ENCODE data around the gene DNASE1L3. TPM values are rescaled to one million over a fixed set of nuclear protein-coding genes. Genes with fewer than 3 reads are reported as not detected.

The DNASE1L3 gene
- total and polyA plus RNA-seq, 2 of the 13 experiments (the other 11 are each of a cell fraction or from before 2014, with no cell fraction given): 0.86 to 1.7 TPM

GRCh38 chr3:58205981-58206380, 4.8 kb downstream of the DNASE1L3 start (continued):
- TF ChIP-seq AKNA (CRISPR knock-in tag; IDR thresholded peaks at IDR 0.05; ENCODE audit: borderline replicate concordance): no peak
- TF ChIP-seq HDAC2 (CRISPR knock-in tag; IDR thresholded peaks at IDR 0.05): peak; percentile 28; the same call in 1 of the 2 replicates
- peak; percentile 38; the same call in 1 of the 2 replicates for TF ChIP-seq MEF2D (CRISPR knock-in tag; IDR thresholded peaks at IDR 0.05)
- TF ChIP-seq FOXK2 (IDR thresholded peaks at IDR 0.05): no peak
- TF ChIP-seq, protein P1, sequence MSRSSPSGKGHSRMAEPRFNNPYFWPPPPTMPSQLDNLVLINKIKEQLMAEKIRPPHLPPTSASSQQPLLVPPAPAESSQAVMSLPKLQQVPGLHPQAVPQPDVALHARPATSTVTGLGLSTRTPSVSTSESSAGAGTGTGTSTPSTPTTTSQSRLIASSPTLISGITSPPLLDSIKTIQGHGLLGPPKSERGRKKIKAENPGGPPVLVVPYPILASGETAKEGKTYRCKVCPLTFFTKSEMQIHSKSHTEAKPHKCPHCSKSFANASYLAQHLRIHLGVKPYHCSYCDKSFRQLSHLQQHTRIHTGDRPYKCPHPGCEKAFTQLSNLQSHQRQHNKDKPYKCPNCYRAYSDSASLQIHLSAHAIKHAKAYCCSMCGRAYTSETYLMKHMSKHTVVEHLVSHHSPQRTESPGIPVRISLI (CRISPR knock-in tag; IDR thresholded peaks at IDR 0.05; ENCODE audit: borderline replicate concordance): peak; percentile 14; the same call in 1 of the 2 replicates
- TF ChIP-seq SUZ12 (IDR thresholded peaks at IDR 0.05; ENCODE audit: low read depth, low read length): no peak
- TF ChIP-seq ELF1 (CRISPR knock-in tag; IDR thresholded peaks at IDR 0.05): no peak
- no peak for TF ChIP-seq EP300 (IDR thresholded peaks at IDR 0.05; ENCODE audit: low read depth in 2 of 2, low read length in 2 of 2)
- 0 out of 2 replicates have a peak, but pooled peaks have one; percentile 17 for TF ChIP-seq EP300 (CRISPR knock-in tag; IDR thresholded peaks at IDR 0.05; ENCODE audit: borderline replicate concordance)
- no peak for TF ChIP-seq ZNF747 (CRISPR knock-in tag; IDR thresholded peaks at IDR 0.05; ENCODE audit: borderline replicate concordance)
- TF ChIP-seq, protein P2, sequence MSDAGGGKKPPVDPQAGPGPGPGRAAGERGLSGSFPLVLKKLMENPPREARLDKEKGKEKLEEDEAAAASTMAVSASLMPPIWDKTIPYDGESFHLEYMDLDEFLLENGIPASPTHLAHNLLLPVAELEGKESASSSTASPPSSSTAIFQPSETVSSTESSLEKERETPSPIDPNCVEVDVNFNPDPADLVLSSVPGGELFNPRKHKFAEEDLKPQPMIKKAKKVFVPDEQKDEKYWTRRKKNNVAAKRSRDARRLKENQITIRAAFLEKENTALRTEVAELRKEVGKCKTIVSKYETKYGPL (CRISPR knock-in tag; IDR thresholded peaks at IDR 0.05): no peak
- no peak for TF ChIP-seq NFKB2 (CRISPR knock-in tag; IDR thresholded peaks at IDR 0.05; ENCODE audit: borderline replicate concordance)
- TF ChIP-seq, protein P3, sequence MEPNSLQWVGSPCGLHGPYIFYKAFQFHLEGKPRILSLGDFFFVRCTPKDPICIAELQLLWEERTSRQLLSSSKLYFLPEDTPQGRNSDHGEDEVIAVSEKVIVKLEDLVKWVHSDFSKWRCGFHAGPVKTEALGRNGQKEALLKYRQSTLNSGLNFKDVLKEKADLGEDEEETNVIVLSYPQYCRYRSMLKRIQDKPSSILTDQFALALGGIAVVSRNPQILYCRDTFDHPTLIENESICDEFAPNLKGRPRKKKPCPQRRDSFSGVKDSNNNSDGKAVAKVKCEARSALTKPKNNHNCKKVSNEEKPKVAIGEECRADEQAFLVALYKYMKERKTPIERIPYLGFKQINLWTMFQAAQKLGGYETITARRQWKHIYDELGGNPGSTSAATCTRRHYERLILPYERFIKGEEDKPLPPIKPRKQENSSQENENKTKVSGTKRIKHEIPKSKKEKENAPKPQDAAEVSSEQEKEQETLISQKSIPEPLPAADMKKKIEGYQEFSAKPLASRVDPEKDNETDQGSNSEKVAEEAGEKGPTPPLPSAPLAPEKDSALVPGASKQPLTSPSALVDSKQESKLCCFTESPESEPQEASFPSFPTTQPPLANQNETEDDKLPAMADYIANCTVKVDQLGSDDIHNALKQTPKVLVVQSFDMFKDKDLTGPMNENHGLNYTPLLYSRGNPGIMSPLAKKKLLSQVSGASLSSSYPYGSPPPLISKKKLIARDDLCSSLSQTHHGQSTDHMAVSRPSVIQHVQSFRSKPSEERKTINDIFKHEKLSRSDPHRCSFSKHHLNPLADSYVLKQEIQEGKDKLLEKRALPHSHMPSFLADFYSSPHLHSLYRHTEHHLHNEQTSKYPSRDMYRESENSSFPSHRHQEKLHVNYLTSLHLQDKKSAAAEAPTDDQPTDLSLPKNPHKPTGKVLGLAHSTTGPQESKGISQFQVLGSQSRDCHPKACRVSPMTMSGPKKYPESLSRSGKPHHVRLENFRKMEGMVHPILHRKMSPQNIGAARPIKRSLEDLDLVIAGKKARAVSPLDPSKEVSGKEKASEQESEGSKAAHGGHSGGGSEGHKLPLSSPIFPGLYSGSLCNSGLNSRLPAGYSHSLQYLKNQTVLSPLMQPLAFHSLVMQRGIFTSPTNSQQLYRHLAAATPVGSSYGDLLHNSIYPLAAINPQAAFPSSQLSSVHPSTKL (CRISPR knock-in tag; IDR thresholded peaks at IDR 0.05): peak; percentile 35; the same call in 1 of the 2 replicates
- 0 out of 2 replicates have a peak, but pooled peaks have one; percentile 38 for TF ChIP-seq FOXO4 (CRISPR knock-in tag; conservative IDR thresholded peaks at IDR 0.05)
- no peak for TF ChIP-seq SMARCE1 (IDR thresholded peaks at IDR 0.05; ENCODE audit: borderline replicate concordance)
- TF ChIP-seq MEIS1 (CRISPR knock-in tag; IDR thresholded peaks at IDR 0.05; ENCODE audit: borderline replicate concordance): no peak
- peak; percentile 51; the same call in 1 of the 2 replicates for TF ChIP-seq HOXA3 (CRISPR knock-in tag; IDR thresholded peaks at IDR 0.05)
- TF ChIP-seq PRMT3 (CRISPR knock-in tag; IDR thresholded peaks at IDR 0.05; ENCODE audit: borderline replicate concordance, low read depth): no peak
